GM12874 (cell line): ENCODE results near the gene PARD3B.

Source experiments
- CTCF ChIP-seq: IDR thresholded peaks from 2 replicates; pipeline ENCODE4 v1.5.1; 2011; ENCODE audit warnings: low read depth, mild to moderate bottlenecking, control low read depth, low read length, moderate library complexity; ENCODE audit not compliant: insufficient read depth

PARD3B gene

GRCh38 chr2:204706939-204707338, 161.7 kb downstream of the PARD3B start:
- no peak for TF ChIP-seq CTCF

- no peak for TF ChIP-seq CTCF
Measured at GRCh38 chr2:204713211-204713610, 167.9 kb downstream of the PARD3B start.

GRCh38 chr2:204715361-204715760, 170.1 kb downstream of the PARD3B start:
- no peak for TF ChIP-seq CTCF

GRCh38 chr2:204717591-204717990, 172.3 kb downstream of the PARD3B start:
- TF ChIP-seq CTCF: no peak

- TF ChIP-seq CTCF: no peak
Measured at GRCh38 chr2:204718607-204719006, 173.3 kb downstream of the PARD3B start.

GRCh38 chr2:204720874-204721273, 175.6 kb downstream of the PARD3B start:
- TF ChIP-seq CTCF: no peak

- no peak for TF ChIP-seq CTCF
Measured at GRCh38 chr2:204722207-204722606, 176.9 kb downstream of the PARD3B start.

GRCh38 chr2:204722691-204723090, 177.4 kb downstream of the PARD3B start:
- TF ChIP-seq CTCF: no peak
